Frontal cortex (tissue), 4 donors: Measurements from ENCODE around the gene FCER1G. TPM values are rescaled to one million over a fixed set of nuclear protein-coding genes. Genes with fewer than 3 reads are reported as not detected.

ENCODE experiments used
- DNase-seq, 2 donors: peaks; one replicate each; pipeline ENCODE4 v3.0.0; 2012; ENCODE audit warnings: low spot score in 2 of 2
- FAIRE-seq: peaks from 2 replicates; lab custom pipeline; 2012; peaks lifted over from hg19 to GRCh38; lab: Jason Lieb, UNC
- total RNA-seq: library from RNA; depleted of rRNA; stranded (reverse); fragments of >200 nt; gene quantifications from one replicate; pipeline ENCODE4 v1.2.3, GENCODE V29; 2014
- donor health status: control.
- donor health status: control.
- donor health status: control.

Gene FCER1G
- total RNA-seq, 1 donor from 2014 or later, result 2.0 TPM

GRCh38 chr1:161258439-161259344 is 43.6 kb downstream of the FCER1G start, which contains the start of gene PCP4L1:
TSS of gene PCP4L1 (plus strand) at chr1:161258745. CDS start at chr1:161258975, 230 bp downstream.
- DNase-seq, result peak; percentile 68 to 77

GRCh38 chr1:161259345-161259702 is 44.2 kb downstream of the FCER1G start:
- FAIRE-seq, result no peak
- DNase-seq, result no peak

More at GRCh38 chr1:161258439-161259344, 43.6 kb downstream of the FCER1G start, which contains the start of gene PCP4L1:
- no peak for FAIRE-seq

DNA sequence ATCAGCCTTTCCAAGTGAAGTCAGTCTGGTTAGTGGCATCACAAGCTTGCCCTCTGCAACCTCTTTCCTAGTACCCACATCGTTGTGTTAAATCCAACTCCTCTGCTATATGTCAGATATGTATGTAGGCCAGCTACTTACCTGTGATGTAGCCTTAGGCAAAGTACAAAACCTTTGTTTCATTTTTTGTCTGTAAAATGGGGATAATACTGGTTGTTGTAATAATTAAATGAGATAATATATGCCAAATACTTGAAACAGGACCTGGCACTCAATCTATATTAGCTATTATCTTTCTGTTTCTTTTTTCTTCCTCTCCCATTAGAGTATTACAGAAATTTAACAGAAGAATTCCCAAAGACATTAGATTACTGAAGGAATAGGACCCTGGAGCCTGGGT is 44.7 kb downstream of the FCER1G start:
- no peak for DNase-seq
- FAIRE-seq, result no peak

- FAIRE-seq, result no peak
- no peak for DNase-seq
Measured at GRCh38 chr1:161260376-161261260, 45.5 kb downstream of the FCER1G start.

DNA sequence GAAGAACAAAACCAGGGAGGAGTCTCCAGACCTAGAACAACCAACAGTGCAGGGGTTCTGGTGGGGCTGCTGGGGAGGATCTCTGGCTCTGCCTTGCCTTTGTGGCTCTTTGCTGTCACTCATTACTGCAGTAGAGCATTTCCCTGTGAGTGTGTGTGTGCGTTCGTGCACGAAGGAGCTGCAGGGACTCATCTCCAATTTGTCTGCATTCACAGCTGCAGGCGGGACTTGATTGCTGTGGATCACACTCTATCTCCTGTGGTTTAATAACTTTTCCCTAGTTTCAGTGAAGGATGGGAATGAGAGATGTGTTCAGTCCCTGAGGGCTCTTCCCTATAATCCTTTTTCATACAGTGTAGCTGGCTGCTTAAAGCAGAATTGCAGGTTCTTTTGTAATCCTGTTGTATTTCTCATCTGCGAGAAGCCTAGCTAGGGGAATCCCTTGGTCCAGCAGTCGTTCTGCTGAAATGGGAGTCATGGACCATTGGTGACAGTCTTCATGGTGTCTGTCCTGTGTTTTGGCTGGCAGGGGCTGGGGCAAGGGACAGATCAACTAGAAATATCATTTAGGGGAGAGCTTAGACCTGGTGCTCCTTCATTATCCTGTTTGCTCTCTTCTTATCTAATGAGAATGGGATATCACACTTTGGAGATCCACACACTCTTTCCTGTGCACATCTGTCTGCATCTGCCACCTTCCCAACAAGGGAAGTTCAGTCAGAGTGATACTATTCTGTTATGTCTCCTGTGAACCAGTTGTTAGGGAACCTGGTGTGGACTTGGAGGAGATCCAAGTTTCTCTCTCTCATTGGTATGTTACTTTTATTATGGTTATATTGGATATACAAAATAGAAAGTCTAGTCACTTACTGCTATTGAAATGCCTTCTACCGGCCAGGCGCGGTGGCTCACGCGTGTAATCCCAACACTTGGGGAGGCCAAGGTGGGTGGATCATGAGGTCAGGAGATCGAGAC is 46.5 kb downstream of the FCER1G start:
- DNase-seq (no peak), FAIRE-seq (no peak)

- no peak for DNase-seq
- no peak for FAIRE-seq
Measured at GRCh38 chr1:161265305-161265704, 50.2 kb downstream of the FCER1G start.

DNA sequence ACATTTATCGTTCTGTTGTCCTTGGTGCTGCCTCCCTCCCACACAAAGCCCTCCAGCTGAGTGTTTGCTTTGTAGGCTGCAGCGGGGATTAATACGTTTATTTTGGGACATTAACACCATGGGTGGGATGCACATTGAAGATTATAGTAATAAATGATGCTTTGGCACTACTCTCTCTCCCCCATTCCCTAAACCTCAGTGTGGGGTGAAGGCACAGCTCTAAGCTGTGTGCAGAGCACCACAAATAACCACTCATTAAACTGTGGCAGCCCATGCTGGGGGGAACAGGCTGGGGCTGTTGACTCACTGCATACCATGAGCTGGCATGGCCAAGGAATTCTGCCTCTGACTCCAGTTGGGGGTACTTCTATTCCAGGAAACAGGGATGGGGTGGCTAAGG is 51.1 kb downstream of the FCER1G start:
- DNase-seq (no peak), FAIRE-seq (no peak)

DNA sequence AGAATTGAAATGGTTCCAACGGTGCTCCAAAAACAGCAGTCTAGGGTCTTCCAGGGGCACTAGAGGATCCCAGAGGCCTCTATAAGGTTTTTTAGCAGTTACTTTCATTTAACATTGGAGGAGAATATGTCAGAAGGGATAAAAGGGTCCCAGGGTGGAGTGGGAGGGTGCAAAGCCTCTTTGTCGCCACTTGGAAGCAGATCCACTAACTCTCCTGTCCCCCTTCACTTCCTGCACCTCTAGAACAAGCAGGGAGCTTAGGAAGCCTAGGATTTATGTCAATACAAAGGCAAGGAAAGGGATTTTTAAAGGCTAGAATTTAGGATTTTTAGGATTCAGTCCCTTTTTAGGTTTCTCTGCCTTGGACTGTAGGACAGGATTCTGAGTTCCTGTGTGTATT is 51.7 kb downstream of the FCER1G start:
- no peak for FAIRE-seq
- no peak for DNase-seq

DNA sequence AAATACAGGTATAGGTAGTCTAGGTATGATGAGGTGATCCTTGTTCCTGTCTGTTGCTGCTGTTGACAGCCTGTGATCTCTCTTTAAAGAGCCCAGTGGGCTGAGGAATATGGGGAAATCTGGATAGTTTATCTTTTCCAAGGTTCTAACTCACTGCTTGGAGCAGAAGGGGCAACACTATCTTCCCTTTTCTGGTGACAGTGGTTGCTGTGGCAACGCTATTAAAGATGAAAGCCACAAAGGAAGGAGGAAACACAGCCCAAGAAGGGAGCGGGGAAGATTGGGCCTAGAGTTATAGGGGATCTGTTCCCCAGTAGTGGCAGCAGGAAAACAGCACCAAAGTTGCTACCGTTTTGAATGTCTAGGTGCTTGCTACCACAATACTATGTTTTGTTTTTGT is 52.2 kb downstream of the FCER1G start:
- FAIRE-seq, result no peak

More for the DNA sequence above, 52.2 kb downstream of the FCER1G start:
- DNase-seq, result no peak

Other genes with a start within 250 kb of the FCER1G start
- gene F11R, start 194.1 kb upstream of the FCER1G start, total RNA-seq, result 9.4 TPM
- gene TSTD1, start 176.3 kb upstream of the FCER1G start, total RNA-seq, result 32.6 TPM
- gene USF1, start 169.3 kb upstream of the FCER1G start, total RNA-seq, result 186 TPM
- 0.82 TPM for gene ARHGAP30, start 145.4 kb upstream of the FCER1G start, total RNA-seq
- not detected for gene NECTIN4, start 125.7 kb upstream of the FCER1G start, total RNA-seq
- 4.5 TPM for gene KLHDC9, start 116.9 kb upstream of the FCER1G start, total RNA-seq
- 53.8 TPM for gene PFDN2, start 97.3 kb upstream of the FCER1G start, total RNA-seq
- 14.7 TPM for gene NIT1, start 97.2 kb upstream of the FCER1G start, total RNA-seq
- 21.6 TPM for gene DEDD, start 82.6 kb upstream of the FCER1G start, total RNA-seq
- gene UFC1, start 61.3 kb upstream of the FCER1G start, total RNA-seq, result 138 TPM
- gene USP21, start 55.8 kb upstream of the FCER1G start, total RNA-seq, result 8.2 TPM
- gene PPOX, start 48.9 kb upstream of the FCER1G start, total RNA-seq, result 26.5 TPM
- gene B4GALT3, start 37.8 kb upstream of the FCER1G start, total RNA-seq, result 16.3 TPM
- 0.41 TPM for gene ADAMTS4, start 16.2 kb upstream of the FCER1G start, total RNA-seq
- 143 TPM for gene NDUFS2, start 12.9 kb upstream of the FCER1G start, total RNA-seq
- not detected for gene APOA2, start 8.3 kb downstream of the FCER1G start, total RNA-seq
- 22.4 TPM for gene TOMM40L, start 10.8 kb downstream of the FCER1G start, total RNA-seq
- gene NR1I3, start 22.9 kb downstream of the FCER1G start, total RNA-seq, result not detected
- 6.9 TPM for gene PCP4L1, start 43.5 kb downstream of the FCER1G start, total RNA-seq
- 1.6 TPM for gene MPZ, start 94.7 kb downstream of the FCER1G start, total RNA-seq
- 14.7 TPM for gene SDHC, start 99.1 kb downstream of the FCER1G start, total RNA-seq
- gene CFAP126, start 152.6 kb downstream of the FCER1G start, total RNA-seq, result not detected